Measurements from ENCODE around the gene SPAG9.

SPAG9 gene

DNA sequence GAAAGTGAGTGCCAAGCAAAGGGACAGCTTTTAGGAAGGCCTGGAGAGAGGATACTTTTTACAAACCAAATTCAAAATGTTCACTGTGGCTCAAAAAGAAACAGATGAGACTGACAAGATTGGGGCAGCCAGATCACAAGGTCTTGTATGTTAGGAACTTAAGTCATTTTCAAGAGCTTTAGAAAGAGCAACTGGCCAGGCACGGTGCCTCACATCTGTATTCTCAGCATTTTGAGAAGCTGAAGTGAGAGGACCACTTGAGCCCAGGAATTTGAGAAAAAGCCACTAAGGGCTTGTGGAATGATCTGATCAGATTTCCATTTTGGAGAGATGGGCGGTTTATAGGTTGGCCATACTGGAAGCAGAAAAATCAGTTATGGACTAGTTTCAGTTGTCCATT, 17.2 kb downstream of the SPAG9 start:
- no peak overlapping the region for H3K4me3 ChIP-seq (ENCODE audit: low read length)
- no peaks in the 10 kb centered on the region for H3K9me2 ChIP-seq (replicated peaks; ENCODE audit: insufficient read depth, low read length)
- no peaks in the 10 kb centered on the region for H4K20me1 ChIP-seq (ENCODE audit: insufficient read depth, low read length)
- H3K27me3 ChIP-seq (replicated peaks; ENCODE audit: insufficient read depth, low read length): no peaks in the 10 kb centered on the region
- H3K9me3 ChIP-seq (replicated peaks; ENCODE audit: insufficient read depth, low read length): no peaks in the 10 kb centered on the region
- no peaks in the 10 kb centered on the region for H3K36me3 ChIP-seq (replicated peaks; ENCODE audit: insufficient read depth, low read length)
- H3K27ac ChIP-seq (ENCODE audit: low read length): no peak overlapping the region
- no peak overlapping the region for H3K9ac ChIP-seq (ENCODE audit: low read length)
- no peaks in the 10 kb centered on the region for H3F3A ChIP-seq (ENCODE audit: insufficient read depth, low read length)
- peaks cover 88% of the 10 kb centered on the region for H3K79me2 ChIP-seq (ENCODE audit: low read length)
- peaks cover 8% of the 10 kb centered on the region; the same call in 1 of the 2 replicates for H3K4me1 ChIP-seq (ENCODE audit: low read length)
- DNase-seq: no peak
- H3K4me2 ChIP-seq (ENCODE audit: low read depth, low read length): no peak overlapping the region
- no peak overlapping the region for H2AFZ ChIP-seq (ENCODE audit: low read length)
- TF ChIP-seq EZH2 (optimal IDR thresholded peaks at IDR 0.05; ENCODE audit: low read depth, low read length) (no peak), EZH2phosphoT487 (IDR thresholded peaks at IDR 0.05; ENCODE audit: low read length) (no peak)
- TF ChIP-seq, protein P1, sequence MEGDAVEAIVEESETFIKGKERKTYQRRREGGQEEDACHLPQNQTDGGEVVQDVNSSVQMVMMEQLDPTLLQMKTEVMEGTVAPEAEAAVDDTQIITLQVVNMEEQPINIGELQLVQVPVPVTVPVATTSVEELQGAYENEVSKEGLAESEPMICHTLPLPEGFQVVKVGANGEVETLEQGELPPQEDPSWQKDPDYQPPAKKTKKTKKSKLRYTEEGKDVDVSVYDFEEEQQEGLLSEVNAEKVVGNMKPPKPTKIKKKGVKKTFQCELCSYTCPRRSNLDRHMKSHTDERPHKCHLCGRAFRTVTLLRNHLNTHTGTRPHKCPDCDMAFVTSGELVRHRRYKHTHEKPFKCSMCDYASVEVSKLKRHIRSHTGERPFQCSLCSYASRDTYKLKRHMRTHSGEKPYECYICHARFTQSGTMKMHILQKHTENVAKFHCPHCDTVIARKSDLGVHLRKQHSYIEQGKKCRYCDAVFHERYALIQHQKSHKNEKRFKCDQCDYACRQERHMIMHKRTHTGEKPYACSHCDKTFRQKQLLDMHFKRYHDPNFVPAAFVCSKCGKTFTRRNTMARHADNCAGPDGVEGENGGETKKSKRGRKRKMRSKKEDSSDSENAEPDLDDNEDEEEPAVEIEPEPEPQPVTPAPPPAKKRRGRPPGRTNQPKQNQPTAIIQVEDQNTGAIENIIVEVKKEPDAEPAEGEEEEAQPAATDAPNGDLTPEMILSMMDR (IDR thresholded peaks at IDR 0.05; ENCODE audit: low read length): no peak

GRCh38 chr17:51103050-51103449, 17.6 kb downstream of the SPAG9 start:
- Histone ChIP-seq H3K9ac (ENCODE audit: low read length) (no peak overlapping the region), H4K20me1 (ENCODE audit: insufficient read depth, low read length) (no peaks in the 10 kb centered on the region), H2AFZ (ENCODE audit: low read length) (no peak overlapping the region), H3F3A (ENCODE audit: insufficient read depth, low read length) (no peaks in the 10 kb centered on the region), H3K27me3 (replicated peaks; ENCODE audit: insufficient read depth, low read length) (no peaks in the 10 kb centered on the region), H3K9me2 (replicated peaks; ENCODE audit: insufficient read depth, low read length) (no peaks in the 10 kb centered on the region), H3K4me2 (ENCODE audit: low read depth, low read length) (no peak overlapping the region), H3K27ac (ENCODE audit: low read length) (no peak overlapping the region), H3K4me1 (ENCODE audit: low read length) (peaks cover 8% of the 10 kb centered on the region; the same call in 1 of the 2 replicates), H3K4me3 (ENCODE audit: low read length) (no peak overlapping the region), H3K79me2 (ENCODE audit: low read length) (peaks cover 87% of the 10 kb centered on the region), H3K9me3 (replicated peaks; ENCODE audit: insufficient read depth, low read length) (no peaks in the 10 kb centered on the region), H3K36me3 (replicated peaks; ENCODE audit: insufficient read depth, low read length) (no peaks in the 10 kb centered on the region)
- TF ChIP-seq, protein P1 (IDR thresholded peaks at IDR 0.05; ENCODE audit: low read length): no peak
- TF ChIP-seq EZH2 (optimal IDR thresholded peaks at IDR 0.05; ENCODE audit: low read depth, low read length) (no peak), EZH2phosphoT487 (IDR thresholded peaks at IDR 0.05; ENCODE audit: low read length) (no peak)
- DNase-seq: no peak

GRCh38 chr17:51097708-51098446, 22.8 kb downstream of the SPAG9 start:
- H3K9me3 ChIP-seq (replicated peaks; ENCODE audit: insufficient read depth, low read length): no peaks in the 10 kb centered on the region
- no peaks in the 10 kb centered on the region for H3K27me3 ChIP-seq (replicated peaks; ENCODE audit: insufficient read depth, low read length)
- no peak overlapping the region for H3K27ac ChIP-seq (ENCODE audit: low read length)
- peak; percentile 25 for DNase-seq
- no peaks in the 10 kb centered on the region for H4K20me1 ChIP-seq (ENCODE audit: insufficient read depth, low read length)
- peaks cover 25% of the 10 kb centered on the region for H3K4me1 ChIP-seq (ENCODE audit: low read length)
- TF ChIP-seq EZH2 (optimal IDR thresholded peaks at IDR 0.05; ENCODE audit: low read depth, low read length) (no peak), EZH2phosphoT487 (IDR thresholded peaks at IDR 0.05; ENCODE audit: low read length) (no peak)
- TF ChIP-seq, protein P1 (IDR thresholded peaks at IDR 0.05; ENCODE audit: low read length): no peak
- no peaks in the 10 kb centered on the region for H3K9me2 ChIP-seq (replicated peaks; ENCODE audit: insufficient read depth, low read length)
- H3K4me2 ChIP-seq (ENCODE audit: low read depth, low read length): no peak overlapping the region
- peaks cover 84% of the 10 kb centered on the region for H3K79me2 ChIP-seq (ENCODE audit: low read length)
- no peak overlapping the region for H3K4me3 ChIP-seq (ENCODE audit: low read length)
- H3F3A ChIP-seq (ENCODE audit: insufficient read depth, low read length): peaks cover 13% of the 10 kb centered on the region
- H2AFZ ChIP-seq (ENCODE audit: low read length): no peak overlapping the region
- no peak overlapping the region for H3K9ac ChIP-seq (ENCODE audit: low read length)
- H3K36me3 ChIP-seq (replicated peaks; ENCODE audit: insufficient read depth, low read length): no peaks in the 10 kb centered on the region

Data from MM.1S (cell line).